Measurements from ENCODE around the gene TRIM33. TPM values are rescaled to one million over a fixed set of nuclear protein-coding genes. Genes with fewer than 3 reads are reported as not detected.

TRIM33 gene
- total and polyA plus RNA-seq, 2 of the 8 experiments (the other 6 are each of a cell fraction or from before 2014, with no cell fraction given) = 17.1 to 52.3 TPM

DNA sequence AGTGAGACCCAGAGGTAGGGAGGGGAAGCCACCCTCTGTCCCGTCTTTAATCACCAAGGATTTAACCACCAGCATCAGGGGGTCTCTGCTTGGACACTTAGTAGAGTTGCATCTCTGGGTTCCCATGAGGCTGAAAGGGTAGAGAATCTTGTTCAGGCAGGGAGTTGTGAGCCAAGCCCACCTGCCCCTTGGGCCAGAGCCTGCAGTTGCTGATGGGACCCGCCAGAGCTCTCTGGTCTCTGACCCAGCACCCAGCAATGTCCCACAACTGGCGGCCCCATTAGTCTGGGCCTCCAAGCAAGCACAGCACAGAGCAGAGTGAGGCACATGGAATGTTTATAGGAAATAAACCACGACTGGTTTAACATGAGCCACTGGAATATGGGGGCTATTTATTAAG is 166.3 kb downstream of the TRIM33 start:
- TF ChIP-seq RXRA (IDR thresholded peaks at IDR 0.05; ENCODE audit: insufficient read depth, low read depth, low read length) (no peak), POLR2A (IDR thresholded peaks at IDR 0.05; ENCODE audit: control extremely low read depth in 1 of 2, low read depth in 2 of 2, low read length in 2 of 2) (no peak), KDM1A (IDR thresholded peaks at IDR 0.05; ENCODE audit: borderline replicate concordance, low read length) (no peak), RFX5 (IDR thresholded peaks at IDR 0.05; ENCODE audit: borderline replicate concordance, low read depth, low read length) (no peak), RNF2 (IDR thresholded peaks at IDR 0.05; ENCODE audit: borderline replicate concordance, low read depth, low read length, missing control alignments, poor library complexity, severe bottlenecking) (no peak), CHD1 (IDR thresholded peaks at IDR 0.05; ENCODE audit: low read depth, low read length) (no peak), KDM5A (IDR thresholded peaks at IDR 0.05; ENCODE audit: low read length) (no peak), NRF1 (IDR thresholded peaks at IDR 0.05; ENCODE audit: low read depth, low read length) (no peak), CHD2 (IDR thresholded peaks at IDR 0.05; ENCODE audit: low read length) (no peak), CEBPB (IDR thresholded peaks at IDR 0.05; ENCODE audit: low read depth, low read length) (no peak), CTBP2 (IDR thresholded peaks at IDR 0.05; ENCODE audit: borderline replicate concordance, insufficient read depth, insufficient read length, low read length) (no peak), RBBP5 (IDR thresholded peaks at IDR 0.05; ENCODE audit: borderline replicate concordance, low read depth, low read length) (no peak), EZH2 (IDR thresholded peaks at IDR 0.05; ENCODE audit: low read depth, low read length, severe bottlenecking) (no peak)
- TF ChIP-seq, protein P1, sequence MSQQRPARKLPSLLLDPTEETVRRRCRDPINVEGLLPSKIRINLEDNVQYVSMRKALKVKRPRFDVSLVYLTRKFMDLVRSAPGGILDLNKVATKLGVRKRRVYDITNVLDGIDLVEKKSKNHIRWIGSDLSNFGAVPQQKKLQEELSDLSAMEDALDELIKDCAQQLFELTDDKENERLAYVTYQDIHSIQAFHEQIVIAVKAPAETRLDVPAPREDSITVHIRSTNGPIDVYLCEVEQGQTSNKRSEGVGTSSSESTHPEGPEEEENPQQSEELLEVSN (IDR thresholded peaks at IDR 0.05) = no peak
- ChIA-PET POLR2A (ENCODE audit: partially characterized antibody) (interaction anchor here (1.4 kb wide), 1 partner anchor 25 kb away, joined by 3 read pairs; no protein-coding TSS in a partner anchor), CTCF (ENCODE audit: partially characterized antibody) (interaction anchor here (0.9 to 3.6 kb wide), 4 partner anchors 16 to 406 kb away, joined by 3 to 16 read pairs (median 6); no protein-coding TSS in a partner anchor)
- Histone ChIP-seq H3K9me3 (ENCODE audit: insufficient read depth in 2 of 2, low read depth in 1 of 2, low read length in 1 of 2) (no peaks in the 10 kb centered on the region), H3K9ac (replicated peaks in 1 of 4; ENCODE audit: extremely low read depth in 1 of 4, low read depth in 3 of 4, low read length in 3 of 4) (no peak overlapping the region), H3K4me2 (ENCODE audit: insufficient read depth in 1 of 2, low read depth in 2 of 2, low read length in 2 of 2) (no peak overlapping the region), H2BK12ac (ENCODE audit: low read depth, low read length) (no peak overlapping the region), H4K91ac (replicated peaks; ENCODE audit: insufficient read length, low read length) (no peak overlapping the region), H4K5ac (ENCODE audit: insufficient read length, low read depth, low read length) (no peak overlapping the region), H2BK120ac (replicated peaks; ENCODE audit: low read depth, low read length) (no peak overlapping the region), H3K23ac (ENCODE audit: insufficient read length) (no peak overlapping the region), H3K79me2 (ENCODE audit: control insufficient read depth in 1 of 2, insufficient read depth in 2 of 2, low read length in 2 of 2) (no peaks in the 10 kb centered on the region), H3K27ac (ENCODE audit: low read depth, low read length) (no peak overlapping the region), H3K4ac (replicated peaks; ENCODE audit: insufficient read length, low read depth, low read length) (no peak overlapping the region), H3K27me3 (replicated peaks in 1 of 4; ENCODE audit: control insufficient read depth in 3 of 4, extremely low read depth in 1 of 4, insufficient read depth in 3 of 4, low read length in 3 of 4) (peaks cover 0 to 9% (median 3%) of the 10 kb centered on the region in 4 experiments; a peak in 2 of 7 replicates), H3K79me1 (ENCODE audit: low read depth, low read length) (no peaks in the 10 kb centered on the region), H3K23me2 (ENCODE audit: low read depth, low read length) (peaks cover 2% of the 10 kb centered on the region; the same call in 1 of the 2 replicates), H2BK15ac (ENCODE audit: low read length) (no peak overlapping the region), H3K36me3 (ENCODE audit: control insufficient read depth in 2 of 4, insufficient read depth in 4 of 4, low read length in 3 of 4) (no peaks in the 10 kb centered on the region), H3K56ac (replicated peaks; ENCODE audit: insufficient read length, low read depth, low read length) (no peak overlapping the region), H3K4me1 (replicated peaks in 1 of 4; ENCODE audit: control insufficient read depth in 3 of 4, insufficient read depth in 4 of 4, low read length in 3 of 4) (peaks cover 0 to 10% (median 5%) of the 10 kb centered on the region in 4 experiments; a peak in 4 of 7 replicates), H3K18ac (ENCODE audit: extremely low read depth, low read length) (no peak overlapping the region), H4K8ac (ENCODE audit: extremely low read depth, insufficient read depth, low read length) (no peak overlapping the region), H2BK5ac (ENCODE audit: low read depth, low read length) (no peak overlapping the region), H3K14ac (ENCODE audit: insufficient read length) (no peak overlapping the region), H3K4me3 (ENCODE audit: extremely low read depth in 1 of 4, insufficient read depth in 2 of 4, low read depth in 3 of 4, low read length in 4 of 4) (no peak overlapping the region), H4K20me1 (replicated peaks in 1 of 2; ENCODE audit: control insufficient read depth in 1 of 2, insufficient read depth in 2 of 2, low read length in 2 of 2) (no peaks in the 10 kb centered on the region), H2AK5ac (ENCODE audit: low read depth, low read length) (no peak overlapping the region), H2AFZ (ENCODE audit: low read length) (no peak overlapping the region), H2BK20ac (ENCODE audit: low read length) (no peak overlapping the region)
- 89% methylated on average over 4 of the region's 4 CpGs; no CpG with 5 or more reads in 1 of the 2 experiments for WGBS, 2 experiments (ENCODE audit: extremely low coverage in 1 of 2, insufficient coverage in 1 of 2, insufficient read length in 1 of 2, insufficient replicate concordance in 2 of 2, low coverage in 1 of 2, low lambda C conversion rate in 2 of 2, missing lambda C conversion rate in 1 of 2)
- no peak for FAIRE-seq
- no peak for DNase-seq (ENCODE audit: low read depth in 1 of 2, low spot score in 2 of 2)
